Colon (tissue), 2 donors: ENCODE data around the gene GPR146.
"Not testable (repeated sequence)": the region's sequence is repeated elsewhere in the genome, so short reads cannot be mapped to it uniquely, and the experiment has no call there.

Experiments
- FAIRE-seq: peaks from 2 replicates; lab custom pipeline; 2012; peaks lifted over from hg19 to GRCh38; lab: Jason Lieb, UNC
- donor health status: control.
- donor health status: control.

Gene GPR146

GRCh38 chr7:1044189-1045068 lies at the start of gene GPR146:
TSS of gene GPR146 (plus strand) at chr7:1044546. CDS start at chr7:1057516, 12,970 bp downstream.
- FAIRE-seq = no peak

- FAIRE-seq = no peak
Measured at GRCh38 chr7:994592-995308, 49.6 kb upstream of the GPR146 start.

GRCh38 chr7:995571-995970 lies 48.8 kb upstream of the GPR146 start:
- FAIRE-seq = no peak

GRCh38 chr7:996079-996872 lies 48.1 kb upstream of the GPR146 start:
- FAIRE-seq = no peak

- FAIRE-seq = no peak
Measured at GRCh38 chr7:997404-998395, 46.6 kb upstream of the GPR146 start.

GRCh38 chr7:999149-999879 lies 45.0 kb upstream of the GPR146 start:
- FAIRE-seq = no peak

- no peak for FAIRE-seq
Measured at GRCh38 chr7:999941-1000935, 44.1 kb upstream of the GPR146 start.

- not testable (repeated sequence) for FAIRE-seq
Measured at GRCh38 chr7:1001069-1001770, 43.1 kb upstream of the GPR146 start.

- FAIRE-seq = not testable (repeated sequence)
Measured at GRCh38 chr7:1002026-1002425, 42.3 kb upstream of the GPR146 start.

- not testable (repeated sequence) for FAIRE-seq
Measured at GRCh38 chr7:1002445-1002844, 41.9 kb upstream of the GPR146 start.

GRCh38 chr7:1004018-1004852 lies 40.1 kb upstream of the GPR146 start:
- no peak for FAIRE-seq

GRCh38 chr7:1005303-1005702 lies 39.0 kb upstream of the GPR146 start:
- FAIRE-seq = no peak

- no peak for FAIRE-seq
Measured at GRCh38 chr7:1007901-1008300, 36.4 kb upstream of the GPR146 start.

- FAIRE-seq = no peak
Measured at GRCh38 chr7:1008733-1009363, 35.5 kb upstream of the GPR146 start.

GRCh38 chr7:1009747-1010146 lies 34.6 kb upstream of the GPR146 start:
- FAIRE-seq = no peak

- FAIRE-seq = no peak
Measured at GRCh38 chr7:1010226-1010625, 34.1 kb upstream of the GPR146 start.
